Loucy (cell line): ENCODE data around the gene ECSCR.
A peak's percentile ranks its signal among the peaks of the same experiment; 100 is the strongest.

Experiments
- H2AFZ ChIP-seq: fragments of 200-600 bp; sonication (generic); 2 replicates; pipeline ENCODE4 v1.6.0; 2016; ENCODE audit warnings: antibody characterized with exemption, mild to moderate bottlenecking, low read length, moderate library complexity
- H3F3A ChIP-seq: fragments of 200-600 bp; 2 replicates; pipeline ENCODE4 v1.6.0; 2016; ENCODE audit warnings: antibody characterized with exemption, low read depth, mild to moderate bottlenecking
- H3K27me3 ChIP-seq: fragments of 200-600 bp; sonication (generic); 2 replicates; pipeline ENCODE4 v1.6.1; 2014; ENCODE audit warnings: low read length, mild to moderate bottlenecking; ENCODE audit not compliant: insufficient read depth, poor library complexity, severe bottlenecking
- H3K36me3 ChIP-seq: fragments of 200-600 bp; sonication (generic); 2 replicates; pipeline ENCODE4 v1.6.1; 2016; ENCODE audit warnings: low read length; ENCODE audit not compliant: insufficient read depth
- H3K4me1 ChIP-seq: fragments of 200-600 bp; sonication (generic); 2 replicates; pipeline ENCODE4 v1.5.1; 2014; ENCODE audit warnings: low read length, mild to moderate bottlenecking; ENCODE audit not compliant: insufficient read depth, poor library complexity, severe bottlenecking
- H3K4me2 ChIP-seq: fragments of 200-600 bp; sonication (generic); 2 replicates; pipeline ENCODE4 v1.6.0; 2014; ENCODE audit warnings: antibody characterized with exemption, low read length, low read depth, mild to moderate bottlenecking; ENCODE audit not compliant: poor library complexity, severe bottlenecking
- H3K4me3 ChIP-seq: fragments of 200-600 bp; sonication (generic); 2 replicates; pipeline ENCODE4 v1.5.1; 2014; ENCODE audit warnings: low read length, mild to moderate bottlenecking, mixed read lengths; ENCODE audit not compliant: poor library complexity, severe bottlenecking
- H3K79me2 ChIP-seq: fragments of 200-600 bp; sonication (generic); 2 replicates; pipeline ENCODE4 v1.6.1; 2014; ENCODE audit warnings: low read length; ENCODE audit not compliant: insufficient read depth
- H3K9ac ChIP-seq: fragments of 200-600 bp; sonication (generic); 2 replicates; pipeline ENCODE4 v1.6.0; 2014; ENCODE audit warnings: mild to moderate bottlenecking, low read depth, low read length, moderate library complexity; ENCODE audit not compliant: poor library complexity, severe bottlenecking
- H3K9me2 ChIP-seq: fragments of 200-600 bp; sonication (generic); replicated peaks from 2 replicates; pipeline ENCODE4 v1.6.1; 2016; ENCODE audit warnings: low read depth, low read length, mixed read lengths
- H3K9me3 ChIP-seq: fragments of 200-600 bp; sonication (generic); 2 replicates; pipeline ENCODE4 v1.6.1; 2014; ENCODE audit warnings: mild to moderate bottlenecking, antibody characterized with exemption, low read length, low read depth; ENCODE audit not compliant: insufficient read depth
- H4K20me1 ChIP-seq: fragments of 200-600 bp; sonication (generic); 2 replicates; pipeline ENCODE4 v1.6.0; 2014; ENCODE audit warnings: antibody characterized with exemption, low read length, mild to moderate bottlenecking; ENCODE audit not compliant: insufficient read depth, poor library complexity, severe bottlenecking
- EZH2phosphoT487 ChIP-seq: fragments of 200-600 bp; IDR thresholded peaks from 2 replicates; pipeline ENCODE4 v1.6.1; 2018; ENCODE audit warnings: antibody characterized with exemption, mild to moderate bottlenecking, moderate library complexity, borderline replicate concordance
- TF ChIP-seq, protein P1 (sequence below): fragments of 200-600 bp; sonication (generic); conservative IDR thresholded peaks from 2 replicates; pipeline ENCODE4 v1.5.1; 2014; ENCODE audit warnings: mild to moderate bottlenecking, antibody characterized with exemption, low read length

The ECSCR gene

DNA sequence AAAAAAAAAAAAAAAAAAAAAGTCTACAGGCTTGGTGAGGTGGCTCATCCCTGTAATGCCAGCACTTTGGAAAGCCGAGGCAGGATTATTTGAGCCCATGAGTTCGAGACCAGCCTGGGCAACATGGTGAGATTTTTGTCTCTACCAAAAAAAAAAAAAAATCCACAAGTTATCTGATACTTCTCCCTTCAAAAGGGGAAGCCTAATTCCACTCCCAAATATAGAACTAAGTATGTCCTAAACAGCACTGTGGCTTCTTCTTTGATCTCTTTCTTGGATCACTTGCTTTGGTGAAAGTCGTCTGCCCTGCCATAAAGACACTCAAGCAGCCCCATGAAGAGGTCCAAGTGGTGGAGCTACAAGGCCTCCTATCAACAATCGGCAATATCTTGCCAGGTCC lies 38.8 kb upstream of the ECSCR start:
- Histone ChIP-seq H3K9me3 (no peaks in the 10 kb centered on the region), H3K9ac (no peak overlapping the region), H3K9me2 (no peaks in the 10 kb centered on the region), H3K4me2 (no peak overlapping the region), H3K4me1 (peaks cover 3% of the 10 kb centered on the region), H4K20me1 (no peaks in the 10 kb centered on the region), H3K36me3 (no peaks in the 10 kb centered on the region), H2AFZ (no peak overlapping the region), H3K79me2 (no peaks in the 10 kb centered on the region), H3F3A (no peaks in the 10 kb centered on the region), H3K27me3 (no peaks in the 10 kb centered on the region), H3K4me3 (no peak overlapping the region)
- TF ChIP-seq, protein P1, sequence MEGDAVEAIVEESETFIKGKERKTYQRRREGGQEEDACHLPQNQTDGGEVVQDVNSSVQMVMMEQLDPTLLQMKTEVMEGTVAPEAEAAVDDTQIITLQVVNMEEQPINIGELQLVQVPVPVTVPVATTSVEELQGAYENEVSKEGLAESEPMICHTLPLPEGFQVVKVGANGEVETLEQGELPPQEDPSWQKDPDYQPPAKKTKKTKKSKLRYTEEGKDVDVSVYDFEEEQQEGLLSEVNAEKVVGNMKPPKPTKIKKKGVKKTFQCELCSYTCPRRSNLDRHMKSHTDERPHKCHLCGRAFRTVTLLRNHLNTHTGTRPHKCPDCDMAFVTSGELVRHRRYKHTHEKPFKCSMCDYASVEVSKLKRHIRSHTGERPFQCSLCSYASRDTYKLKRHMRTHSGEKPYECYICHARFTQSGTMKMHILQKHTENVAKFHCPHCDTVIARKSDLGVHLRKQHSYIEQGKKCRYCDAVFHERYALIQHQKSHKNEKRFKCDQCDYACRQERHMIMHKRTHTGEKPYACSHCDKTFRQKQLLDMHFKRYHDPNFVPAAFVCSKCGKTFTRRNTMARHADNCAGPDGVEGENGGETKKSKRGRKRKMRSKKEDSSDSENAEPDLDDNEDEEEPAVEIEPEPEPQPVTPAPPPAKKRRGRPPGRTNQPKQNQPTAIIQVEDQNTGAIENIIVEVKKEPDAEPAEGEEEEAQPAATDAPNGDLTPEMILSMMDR, result no peak
- no peak for TF ChIP-seq EZH2phosphoT487

DNA sequence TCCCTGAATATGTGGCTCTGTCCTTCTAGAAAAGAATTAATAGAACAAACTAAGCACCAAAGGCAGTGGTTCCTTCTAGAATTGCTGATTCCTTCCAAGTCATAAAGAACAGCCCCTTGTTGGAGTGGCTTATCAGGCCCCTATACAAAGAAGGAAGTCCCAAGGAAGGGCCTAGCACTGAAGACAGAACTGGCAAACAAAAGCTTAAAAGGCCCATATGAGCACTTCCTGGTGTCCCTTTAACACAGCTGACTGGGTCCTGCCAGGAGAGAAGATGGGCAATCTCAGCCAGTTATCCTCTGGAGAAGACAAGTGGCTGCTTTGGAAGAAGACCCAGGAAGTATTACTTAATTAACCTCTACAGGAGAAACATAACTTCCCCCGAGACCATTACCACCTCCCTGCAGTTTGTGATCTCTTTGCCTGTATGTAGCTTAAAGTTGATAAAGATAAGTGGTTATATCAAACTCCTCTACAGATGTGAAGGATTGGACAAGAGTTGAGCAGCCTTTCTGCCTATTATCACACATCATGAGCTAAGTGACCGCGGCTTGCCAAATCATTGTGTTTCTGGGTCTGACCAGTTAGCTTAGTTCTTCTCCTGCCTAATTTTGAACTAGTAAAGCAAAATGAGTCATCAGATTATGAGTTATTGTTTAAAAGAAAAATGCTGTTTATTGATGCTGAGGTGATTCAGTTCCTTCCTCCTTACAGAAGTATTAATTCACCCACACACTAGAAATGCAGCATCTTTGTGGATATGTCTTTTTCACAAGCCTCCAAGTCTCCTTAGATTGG lies 33.3 kb upstream of the ECSCR start:
- Histone ChIP-seq H2AFZ (peak overlapping the region; percentile 83), H3K9ac (no peak overlapping the region), H3K4me2 (no peak overlapping the region), H3K4me1 (peaks cover 31% of the 10 kb centered on the region), H3K4me3 (no peak overlapping the region), H3K36me3 (no peaks in the 10 kb centered on the region), H3K27me3 (no peaks in the 10 kb centered on the region), H3K9me2 (no peaks in the 10 kb centered on the region), H3K9me3 (no peaks in the 10 kb centered on the region), H3F3A (no peaks in the 10 kb centered on the region), H4K20me1 (no peaks in the 10 kb centered on the region), H3K79me2 (no peaks in the 10 kb centered on the region)
- TF ChIP-seq, protein P1, result no peak

DNA sequence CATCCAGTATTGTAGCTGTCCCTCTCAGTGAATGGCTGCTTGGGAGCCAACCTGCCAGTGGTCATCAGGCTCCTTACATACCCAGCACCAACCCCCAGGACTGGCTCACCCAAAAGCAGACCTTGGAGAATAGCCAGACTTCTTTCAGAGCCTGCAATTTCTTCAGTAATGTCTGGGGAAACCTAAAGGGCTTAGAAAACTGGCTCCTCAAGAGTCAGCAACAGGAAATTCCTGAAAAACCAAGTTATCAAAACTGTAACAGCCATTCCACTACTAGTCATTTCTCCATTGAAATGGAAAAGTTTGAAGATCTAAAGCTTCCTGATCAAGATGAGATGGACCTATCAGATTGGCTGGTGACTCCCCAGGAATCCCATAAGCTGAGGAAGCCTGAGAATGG lies 32.3 kb upstream of the ECSCR start:
- Histone ChIP-seq H3K4me2 (no peak overlapping the region), H3K4me1 (peaks cover 31% of the 10 kb centered on the region), H2AFZ (peak overlapping the region; percentile 83), H4K20me1 (no peaks in the 10 kb centered on the region), H3K79me2 (no peaks in the 10 kb centered on the region), H3F3A (no peaks in the 10 kb centered on the region), H3K27me3 (no peaks in the 10 kb centered on the region), H3K36me3 (no peaks in the 10 kb centered on the region), H3K9ac (no peak overlapping the region), H3K4me3 (no peak overlapping the region), H3K9me2 (no peaks in the 10 kb centered on the region), H3K9me3 (no peaks in the 10 kb centered on the region)
- TF ChIP-seq, protein P1, result no peak
- no peak for TF ChIP-seq EZH2phosphoT487
